Sigmoid colon (tissue), 3 donors: ENCODE results near the gene IRF2BP2.

Experiments
- CTCF ChIP-seq, 4 experiments: fragments of 450-650 bp in 3 of 4; fragments of 200-600 bp in 1 of 4; IDR thresholded peaks; one replicate each; pipeline ENCODE4 v1.5.1; 2016 to 2019; ENCODE audit warnings: antibody characterized with exemption in 4 of 4, mild to moderate bottlenecking in 3 of 4, moderate library complexity in 2 of 4
- POLR2A ChIP-seq, 2 donors: fragments of 450-650 bp; IDR thresholded peaks; one replicate each; pipeline ENCODE4 v1.6.1; 2016; ENCODE audit warnings: antibody characterized with exemption in 2 of 2, mild to moderate bottlenecking in 2 of 2, moderate library complexity in 2 of 2

- TF ChIP-seq CTCF (IDR thresholded peaks at IDR 0.05) (no peak), POLR2A (IDR thresholded peaks at IDR 0.05) (no peak)
Measured at GRCh38 chr1:234609691-234610042, 311 bp downstream of the IRF2BP2 start.
